Measurements from ENCODE around the gene TTC19.

GRCh38 chr17:15977894-15978293 lies 21.7 kb upstream of the TTC19 start:
- TF ChIP-seq, protein P1, sequence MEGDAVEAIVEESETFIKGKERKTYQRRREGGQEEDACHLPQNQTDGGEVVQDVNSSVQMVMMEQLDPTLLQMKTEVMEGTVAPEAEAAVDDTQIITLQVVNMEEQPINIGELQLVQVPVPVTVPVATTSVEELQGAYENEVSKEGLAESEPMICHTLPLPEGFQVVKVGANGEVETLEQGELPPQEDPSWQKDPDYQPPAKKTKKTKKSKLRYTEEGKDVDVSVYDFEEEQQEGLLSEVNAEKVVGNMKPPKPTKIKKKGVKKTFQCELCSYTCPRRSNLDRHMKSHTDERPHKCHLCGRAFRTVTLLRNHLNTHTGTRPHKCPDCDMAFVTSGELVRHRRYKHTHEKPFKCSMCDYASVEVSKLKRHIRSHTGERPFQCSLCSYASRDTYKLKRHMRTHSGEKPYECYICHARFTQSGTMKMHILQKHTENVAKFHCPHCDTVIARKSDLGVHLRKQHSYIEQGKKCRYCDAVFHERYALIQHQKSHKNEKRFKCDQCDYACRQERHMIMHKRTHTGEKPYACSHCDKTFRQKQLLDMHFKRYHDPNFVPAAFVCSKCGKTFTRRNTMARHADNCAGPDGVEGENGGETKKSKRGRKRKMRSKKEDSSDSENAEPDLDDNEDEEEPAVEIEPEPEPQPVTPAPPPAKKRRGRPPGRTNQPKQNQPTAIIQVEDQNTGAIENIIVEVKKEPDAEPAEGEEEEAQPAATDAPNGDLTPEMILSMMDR (IDR thresholded peaks at IDR 0.05): no peak
- no peak for TF ChIP-seq ZFX (IDR thresholded peaks at IDR 0.05; ENCODE audit: borderline replicate concordance)
